SU-DHL-6 (cell line): ENCODE results near the gene ACYP1.

Experiments
- H2AFZ ChIP-seq: fragments of 200-600 bp; sonication (generic); 2 replicates; pipeline ENCODE4 v1.6.1; 2014; ENCODE audit warnings: low read depth, mild to moderate bottlenecking, moderate library complexity, mixed read lengths, antibody characterized with exemption, low read length; ENCODE audit not compliant: severe bottlenecking
- H3F3A ChIP-seq: fragments of 200-600 bp; shearing (Covaris generic); 2 replicates; pipeline ENCODE4 v1.6.0; 2016; ENCODE audit warnings: antibody characterized with exemption, mild to moderate bottlenecking; ENCODE audit not compliant: insufficient read depth
- H3K27ac ChIP-seq: fragments of 200-600 bp; sonication (generic); 2 replicates; pipeline ENCODE4 v1.5.1; 2016; ENCODE audit warnings: low read depth, mild to moderate bottlenecking, low read length, moderate library complexity, mixed read lengths
- H3K27me3 ChIP-seq: fragments of 200-600 bp; sonication (generic), shearing (Covaris generic); 2 replicates; pipeline ENCODE4 v1.6.0; 2014; ENCODE audit warnings: mild to moderate bottlenecking, low read length
- H3K36me3 ChIP-seq: fragments of 200-600 bp; sonication (generic); 2 replicates; pipeline ENCODE4 v1.6.1; 2014; ENCODE audit warnings: mild to moderate bottlenecking, low read length, mixed read lengths
- H3K4me2 ChIP-seq: fragments of 300-600, 200-600 bp; shearing (Covaris generic), sonication (generic); 2 replicates; pipeline ENCODE4 v1.6.0; 2014; ENCODE audit warnings: low read length, low read depth, mild to moderate bottlenecking; ENCODE audit not compliant: poor library complexity, severe bottlenecking
- H3K4me3 ChIP-seq: fragments of 200-600 bp; sonication (generic); 2 replicates; pipeline ENCODE4 v1.5.1; 2014; ENCODE audit warnings: antibody characterized with exemption, low read length, mild to moderate bottlenecking, mixed read lengths; ENCODE audit not compliant: insufficient read depth, poor library complexity, severe bottlenecking
- H3K79me2 ChIP-seq: fragments of 200-600 bp; sonication (generic); 2 replicates; pipeline ENCODE4 v1.6.1; 2014; ENCODE audit warnings: mild to moderate bottlenecking, low read length, moderate library complexity; ENCODE audit not compliant: insufficient read depth
- H3K9ac ChIP-seq: fragments of 200-600 bp; sonication (generic); 2 replicates; pipeline ENCODE4 v1.7.0; 2014; ENCODE audit warnings: mild to moderate bottlenecking, low read length
- H3K9me2 ChIP-seq: fragments of 200-600 bp; sonication (generic); replicated peaks from 2 replicates; pipeline ENCODE4 v1.6.1; 2014; ENCODE audit warnings: low read length; ENCODE audit not compliant: insufficient read depth
- H3K9me3 ChIP-seq: fragments of 200-600 bp; sonication (generic); 2 replicates; pipeline ENCODE4 v1.6.1; 2014; ENCODE audit warnings: low read length, mixed read lengths; ENCODE audit not compliant: insufficient read depth
- H4K20me1 ChIP-seq: fragments of 200-600 bp; sonication (generic); 2 replicates; pipeline ENCODE4 v1.6.1; 2014; ENCODE audit warnings: low read depth, mild to moderate bottlenecking, antibody characterized with exemption, low read length, moderate library complexity, mixed read lengths
- EZH2phosphoT487 ChIP-seq: fragments of 200-600 bp; sonication (generic), shearing (Covaris generic); conservative IDR thresholded peaks from 2 replicates; pipeline ENCODE4 v1.6.1; 2018; ENCODE audit warnings: mild to moderate bottlenecking, antibody characterized with exemption, low read length, moderate library complexity, mixed read lengths
- TF ChIP-seq, protein P1 (sequence below): fragments of 200-600 bp; sonication (generic); IDR thresholded peaks from one replicate; pipeline ENCODE4 v1.5.1; 2017; ENCODE audit warnings: antibody characterized with exemption, mild to moderate bottlenecking, low read length, moderate library complexity; ENCODE audit not compliant: insufficient read depth, poor library complexity, severe bottlenecking

Gene ACYP1

DNA sequence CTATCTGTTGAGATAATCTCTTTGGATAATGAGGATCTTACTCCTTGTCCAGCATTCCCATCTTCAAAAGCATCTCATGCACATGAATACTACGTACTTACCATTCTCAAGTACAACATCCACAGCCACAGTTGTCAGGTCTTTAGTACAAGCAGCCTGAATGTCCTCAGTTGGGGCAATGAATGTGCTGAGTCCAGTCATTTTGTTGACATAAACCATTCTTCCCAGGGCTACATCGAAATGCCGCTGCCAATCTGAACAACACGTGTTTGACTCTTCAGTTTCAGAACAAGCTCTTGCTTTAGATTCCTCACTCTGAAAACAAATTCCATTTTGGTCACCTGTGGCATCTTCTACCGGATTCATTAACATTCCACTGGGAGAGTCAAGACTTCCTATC, 17.5 kb downstream of the ACYP1 start:
- H3K79me2 ChIP-seq = peaks cover 26% of the 10 kb centered on the region; the same call in 1 of the 2 replicates

DNA sequence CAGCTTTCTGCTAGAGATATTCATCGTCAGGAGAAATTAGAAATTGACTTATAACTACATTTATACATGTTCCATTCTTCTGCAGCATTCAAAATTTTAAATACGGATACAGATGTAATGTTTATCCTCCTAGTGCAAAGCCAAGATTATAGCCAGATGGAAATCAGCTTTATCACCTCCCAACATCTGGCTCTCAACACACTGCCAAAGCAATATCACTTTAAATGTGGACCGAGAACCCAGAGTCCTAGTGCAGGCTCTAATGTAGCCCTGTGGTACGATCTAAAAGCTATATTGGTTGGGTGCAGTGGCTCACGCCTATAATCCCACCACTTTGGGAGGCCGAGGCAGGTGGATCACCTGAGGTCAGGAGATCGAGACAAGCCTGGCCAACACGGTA, 19.1 kb downstream of the ACYP1 start:
- no peaks in the 10 kb centered on the region; the same call in 1 of the 2 replicates for H3K36me3 ChIP-seq
- no peaks in the 10 kb centered on the region for H3K27me3 ChIP-seq
- peaks cover 16% of the 10 kb centered on the region; the same call in 1 of the 2 replicates for H3K79me2 ChIP-seq
- H3K9me2 ChIP-seq = no peaks in the 10 kb centered on the region
- H3K9ac ChIP-seq = no peak overlapping the region
- TF ChIP-seq, protein P1, sequence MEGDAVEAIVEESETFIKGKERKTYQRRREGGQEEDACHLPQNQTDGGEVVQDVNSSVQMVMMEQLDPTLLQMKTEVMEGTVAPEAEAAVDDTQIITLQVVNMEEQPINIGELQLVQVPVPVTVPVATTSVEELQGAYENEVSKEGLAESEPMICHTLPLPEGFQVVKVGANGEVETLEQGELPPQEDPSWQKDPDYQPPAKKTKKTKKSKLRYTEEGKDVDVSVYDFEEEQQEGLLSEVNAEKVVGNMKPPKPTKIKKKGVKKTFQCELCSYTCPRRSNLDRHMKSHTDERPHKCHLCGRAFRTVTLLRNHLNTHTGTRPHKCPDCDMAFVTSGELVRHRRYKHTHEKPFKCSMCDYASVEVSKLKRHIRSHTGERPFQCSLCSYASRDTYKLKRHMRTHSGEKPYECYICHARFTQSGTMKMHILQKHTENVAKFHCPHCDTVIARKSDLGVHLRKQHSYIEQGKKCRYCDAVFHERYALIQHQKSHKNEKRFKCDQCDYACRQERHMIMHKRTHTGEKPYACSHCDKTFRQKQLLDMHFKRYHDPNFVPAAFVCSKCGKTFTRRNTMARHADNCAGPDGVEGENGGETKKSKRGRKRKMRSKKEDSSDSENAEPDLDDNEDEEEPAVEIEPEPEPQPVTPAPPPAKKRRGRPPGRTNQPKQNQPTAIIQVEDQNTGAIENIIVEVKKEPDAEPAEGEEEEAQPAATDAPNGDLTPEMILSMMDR = no peak
- TF ChIP-seq EZH2phosphoT487 = no peak
- H4K20me1 ChIP-seq = no peaks in the 10 kb centered on the region
- H3K9me3 ChIP-seq = no peaks in the 10 kb centered on the region
- H2AFZ ChIP-seq = no peak overlapping the region
- H3K4me3 ChIP-seq = no peak overlapping the region
- no peak overlapping the region for H3K4me2 ChIP-seq
- H3F3A ChIP-seq = 0 out of 2 replicates have a peak, but pooled peaks cover 8% of the 10 kb centered on the region
- H3K27ac ChIP-seq = no peak overlapping the region

More for the DNA sequence above, 17.5 kb downstream of the ACYP1 start:
- Histone ChIP-seq H4K20me1 (no peaks in the 10 kb centered on the region), H3K27ac (no peak overlapping the region), H3K4me2 (no peak overlapping the region), H3K9ac (no peak overlapping the region), H3K36me3 (no peaks in the 10 kb centered on the region; the same call in 1 of the 2 replicates), H2AFZ (no peak overlapping the region), H3F3A (0 out of 2 replicates have a peak, but pooled peaks cover 8% of the 10 kb centered on the region), H3K9me3 (no peaks in the 10 kb centered on the region), H3K27me3 (no peaks in the 10 kb centered on the region), H3K4me3 (no peak overlapping the region), H3K9me2 (no peaks in the 10 kb centered on the region)
- no peak for TF ChIP-seq EZH2phosphoT487
- TF ChIP-seq, protein P1 = no peak

DNA sequence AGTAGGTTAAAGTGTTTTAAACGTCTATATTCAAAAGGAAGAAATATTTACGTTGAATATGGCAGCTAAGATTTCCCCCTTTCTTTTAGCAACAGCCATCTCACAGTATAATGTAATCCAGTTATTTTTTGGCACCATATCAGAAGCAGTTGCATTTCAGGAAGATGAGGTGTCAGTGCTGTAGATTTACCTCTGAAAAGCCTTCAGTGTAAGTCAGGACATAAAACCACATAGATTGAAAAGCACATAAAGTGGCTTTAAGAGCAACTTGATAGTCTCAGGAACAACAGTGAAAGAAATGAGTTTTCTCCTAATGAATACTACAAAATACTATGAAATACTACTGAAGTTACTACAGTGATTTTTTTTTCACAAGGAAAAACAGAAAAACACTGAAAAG, 19.5 kb downstream of the ACYP1 start:
- H3K27ac ChIP-seq = no peak overlapping the region

DNA sequence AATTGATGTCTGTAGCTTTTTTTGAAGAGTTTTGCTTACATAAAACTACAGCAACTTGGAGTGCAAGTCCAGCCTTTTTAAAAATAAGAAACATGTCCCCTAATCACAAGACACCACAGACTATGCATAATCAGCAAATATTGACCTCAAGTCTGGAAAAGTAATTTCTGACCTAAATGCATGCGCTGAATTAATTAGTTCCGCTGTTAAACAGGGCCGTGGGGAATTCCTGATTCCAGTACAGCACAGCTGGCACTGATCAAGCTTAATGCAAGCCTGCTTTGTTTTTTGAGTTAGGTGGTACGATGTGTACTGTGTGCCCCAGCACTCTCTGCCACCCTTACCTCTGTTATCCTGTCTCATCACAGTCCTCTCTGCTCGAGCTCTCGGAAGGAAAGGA, 21.8 kb downstream of the ACYP1 start:
- TF ChIP-seq, protein P1 = no peak
- TF ChIP-seq EZH2phosphoT487 = no peak
- Histone ChIP-seq H3K27ac (no peak overlapping the region), H4K20me1 (no peaks in the 10 kb centered on the region), H3K9me3 (no peaks in the 10 kb centered on the region), H3K9me2 (no peaks in the 10 kb centered on the region), H3F3A (peaks cover 3% of the 10 kb centered on the region; the same call in 1 of the 2 replicates), H2AFZ (no peak overlapping the region), H3K27me3 (no peaks in the 10 kb centered on the region), H3K9ac (no peak overlapping the region), H3K79me2 (peaks cover 16% of the 10 kb centered on the region; the same call in 1 of the 2 replicates), H3K36me3 (no peaks in the 10 kb centered on the region; the same call in 1 of the 2 replicates), H3K4me3 (no peak overlapping the region), H3K4me2 (no peak overlapping the region)

More for the DNA sequence above, 19.5 kb downstream of the ACYP1 start:
- Histone ChIP-seq H3K9me2 (no peaks in the 10 kb centered on the region), H4K20me1 (no peaks in the 10 kb centered on the region), H3K36me3 (no peaks in the 10 kb centered on the region; the same call in 1 of the 2 replicates), H3K4me3 (no peak overlapping the region), H3K9me3 (no peaks in the 10 kb centered on the region), H3F3A (0 out of 2 replicates have a peak, but pooled peaks cover 8% of the 10 kb centered on the region), H2AFZ (no peak overlapping the region), H3K4me2 (no peak overlapping the region), H3K27me3 (no peaks in the 10 kb centered on the region), H3K9ac (no peak overlapping the region), H3K79me2 (peaks cover 16% of the 10 kb centered on the region; the same call in 1 of the 2 replicates)
- TF ChIP-seq EZH2phosphoT487 = no peak
